Hematopoietic multipotent progenitor cell treated with erythropoietin and hydrocortisone succinate and interleukin-3 and kit ligand, for 6 days (in vitro differentiated cells): ENCODE data around the gene TMEM30B.

Experiments used
- DNase-seq: peaks from one replicate; pipeline ENCODE4 v3.0.0-alpha.2; 2015

Gene TMEM30B

DNA sequence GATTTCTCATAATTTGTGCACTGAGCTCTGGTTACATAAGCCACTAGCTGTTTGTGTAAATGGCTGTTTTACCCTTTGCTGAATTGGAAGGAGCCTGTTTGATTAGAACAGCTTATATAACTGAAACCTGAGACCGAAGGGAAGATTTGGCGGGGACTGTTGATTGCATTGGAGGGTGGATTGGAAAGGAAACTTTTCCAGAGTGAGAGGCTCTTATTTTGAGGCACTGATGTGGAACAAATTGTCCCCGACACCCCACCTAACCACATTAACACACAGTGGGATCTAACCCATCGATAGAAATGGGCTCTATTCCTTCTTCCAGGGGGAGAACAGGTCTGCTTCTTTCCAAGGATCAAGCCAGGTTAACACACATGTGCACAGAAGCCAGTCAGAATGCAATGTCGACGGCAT is 51.7 kb downstream of the TMEM30B start:
- DNase-seq = no peak

DNA sequence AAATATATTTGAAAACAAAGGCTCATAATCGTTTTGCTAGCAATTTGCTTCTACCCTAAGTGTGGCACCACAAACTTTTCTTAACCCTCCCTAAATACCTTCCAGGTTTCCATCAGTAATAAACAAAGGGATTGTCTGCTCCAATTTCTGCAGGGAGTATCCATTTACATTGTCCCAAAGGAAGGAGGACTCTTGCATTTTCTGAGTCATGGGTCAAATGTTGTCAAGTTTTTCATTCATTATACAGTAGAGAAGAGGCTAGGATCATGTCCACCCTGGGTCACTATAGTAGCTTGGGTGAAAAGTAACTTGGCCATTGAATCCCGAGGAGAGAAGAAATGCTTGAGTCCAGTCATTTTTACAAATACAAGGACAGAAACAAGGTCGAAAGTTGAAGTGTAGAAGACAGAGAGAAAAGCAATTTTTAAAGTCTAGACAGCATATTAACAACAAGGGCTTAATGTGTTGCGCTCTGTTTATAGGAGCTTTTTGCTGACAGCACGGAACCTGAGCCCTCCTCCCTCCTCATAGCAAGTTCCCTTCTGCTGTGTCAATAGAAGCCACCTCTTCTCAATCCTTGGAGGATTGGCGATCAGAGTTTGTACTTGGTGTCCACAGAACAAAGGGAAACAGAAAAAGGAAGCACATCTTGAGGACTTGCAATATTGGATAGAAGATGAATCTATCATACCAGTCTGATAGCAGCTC is 53.1 kb downstream of the TMEM30B start:
- DNase-seq = no peak
